BLaER1 treated with 17β-estradiol and CSF1 and Interleukin-3, amounts not matched to agents 10 nM and 100 nM (cell line): Measurements from ENCODE around the gene ARL5C.

Source experiments
- H3K27ac ChIP-seq, 11 experiments: shearing (Covaris generic); formaldehyde crosslinking; 2 replicates each; pipeline ENCODE4 v1.8.1; 2022
- H3K27me3 ChIP-seq, 11 experiments: shearing (Covaris generic); formaldehyde crosslinking; 2 replicates each; pipeline ENCODE4 v1.8.1; 2022
- H3K36me3 ChIP-seq, 11 experiments: shearing (Covaris generic); formaldehyde crosslinking; 2 replicates each; pipeline ENCODE4 v1.8.1; 2022
- H3K4me1 ChIP-seq, 10 experiments: shearing (Covaris generic); formaldehyde crosslinking; 2 replicates each; pipeline ENCODE4 v1.8.1; 2022
- H3K4me2 ChIP-seq, 11 experiments: shearing (Covaris generic); formaldehyde crosslinking; 2 replicates each; pipeline ENCODE4 v1.8.1; 2022
- H3K4me3 ChIP-seq, 10 experiments: shearing (Covaris generic); formaldehyde crosslinking; 2 replicates each; pipeline ENCODE4 v1.8.1; 2022
- H3K9ac ChIP-seq, 11 experiments: shearing (Covaris generic); formaldehyde crosslinking; 2 replicates each; pipeline ENCODE4 v1.8.1; 2022
- H3K9me3 ChIP-seq, 11 experiments: shearing (Covaris generic); formaldehyde crosslinking; replicated peaks in 1 of 11; 2 replicates each; pipeline ENCODE4 v1.8.1; 2022
- H4K20me1 ChIP-seq, 11 experiments: shearing (Covaris generic); formaldehyde crosslinking; 2 replicates each; pipeline ENCODE4 v1.8.1; 2022
- Cebpa-rat ChIP-seq, 11 experiments: shearing (Covaris generic); IDR thresholded peaks; 2 replicates each; pipeline ENCODE4 v1.8.1; 2022

The ARL5C gene

DNA sequence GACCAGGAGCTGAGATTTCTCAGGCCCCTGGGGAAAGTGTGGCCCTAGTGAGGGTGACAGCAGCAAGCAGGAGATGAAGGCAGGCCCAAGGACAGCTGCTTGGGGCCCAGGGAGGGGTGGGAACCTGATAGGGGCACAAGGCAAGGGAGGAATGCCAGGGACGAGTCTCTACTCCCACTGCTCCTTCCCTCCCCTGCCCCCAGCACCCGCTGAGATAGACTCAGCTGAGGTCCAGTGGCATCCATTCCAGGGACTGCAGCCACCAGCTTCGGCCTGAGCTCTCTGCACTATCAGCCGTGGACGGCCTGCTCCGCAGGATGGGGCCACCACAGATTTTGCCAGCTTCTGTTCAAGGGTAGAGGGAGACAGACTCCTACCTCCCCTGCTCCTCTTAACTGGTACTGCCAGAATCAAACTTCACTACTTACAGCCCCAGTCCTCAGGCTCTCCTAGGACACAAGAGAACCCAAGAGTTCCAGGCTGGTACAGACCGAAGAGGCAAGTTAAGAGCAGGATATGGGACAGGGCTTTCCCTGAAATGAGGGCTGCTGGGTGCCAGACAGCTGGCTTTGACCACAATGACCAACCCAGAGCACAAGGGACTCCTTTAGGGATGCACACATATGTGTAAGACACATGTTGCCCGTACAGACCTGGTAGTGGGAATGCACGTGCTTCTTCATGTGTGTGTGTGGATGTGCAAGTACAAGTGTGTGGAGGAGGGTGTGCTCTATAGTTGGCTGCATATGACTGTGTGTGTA, 26.0 kb upstream of the ARL5C start:
- Histone ChIP-seq H3K4me2 (no peak overlapping the region), H3K27ac (peak overlapping the region in 1 of 11 experiments; percentile 3; a peak in 1 of 22 replicates)

DNA sequence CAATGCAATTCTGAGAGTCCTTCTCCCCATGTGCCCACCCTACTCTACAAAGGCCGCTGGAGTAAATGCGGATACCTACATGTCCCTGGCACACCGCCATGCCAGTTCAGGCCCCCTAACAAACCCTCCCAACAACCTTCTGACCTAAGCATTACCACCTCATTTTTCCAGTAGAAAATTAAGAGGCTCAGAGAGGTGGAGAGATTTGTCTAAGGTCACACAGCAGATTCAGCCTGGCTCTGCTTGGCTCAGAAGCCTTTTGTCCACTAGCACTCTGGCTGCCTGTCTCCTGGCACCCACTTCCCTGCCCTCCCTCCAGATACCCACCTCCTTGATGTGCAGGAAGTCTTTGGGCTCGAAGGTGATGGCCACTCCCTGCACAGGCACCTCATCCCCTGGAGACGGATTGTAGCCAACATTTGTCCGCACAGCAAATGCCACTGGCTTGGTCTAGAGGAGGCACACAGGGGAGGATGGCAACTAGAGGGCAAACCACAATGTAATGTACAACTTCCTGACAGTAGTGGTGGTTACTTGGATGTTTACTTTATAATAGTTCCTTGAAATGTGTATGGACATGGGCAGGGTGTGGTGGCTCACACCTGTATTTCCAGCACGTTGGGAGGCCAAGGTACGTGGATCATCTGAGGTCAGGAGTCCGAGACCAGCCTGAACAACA, 21.3 kb upstream of the ARL5C start:
- no peak overlapping the region for H3K27ac ChIP-seq
- H3K4me3 ChIP-seq: no peak overlapping the region
- peaks cover 0 to 68% (median 9%) of the 10 kb centered on the region in 11 experiments; a peak in 13 of 22 replicates for H4K20me1 ChIP-seq
- no peaks in the 10 kb centered on the region for H3K9me3 ChIP-seq
- TF ChIP-seq Cebpa-rat (IDR thresholded peaks at IDR 0.05): no peak
- H3K9ac ChIP-seq: no peak overlapping the region
- H3K36me3 ChIP-seq: peaks cover 92 to 99% (median 97%) of the 10 kb centered on the region in 11 experiments
- peak overlapping the region in 1 of 11 experiments; percentile 36; a peak in 1 of 22 replicates for H3K4me2 ChIP-seq
- peaks cover 0 to 6% (median 0%) of the 10 kb centered on the region in 10 experiments; a peak in 3 of 20 replicates for H3K4me1 ChIP-seq
- H3K27me3 ChIP-seq: no peaks in the 10 kb centered on the region

More for the DNA sequence above, 26.0 kb upstream of the ARL5C start:
- TF ChIP-seq Cebpa-rat (IDR thresholded peaks at IDR 0.05): no peak
- Histone ChIP-seq H3K9ac (peak overlapping the region in 3 of 11 experiments; percentile 9 to 37 (median 22); a peak in 2 of 22 replicates), H3K9me3 (no peaks in the 10 kb centered on the region), H3K4me1 (peaks cover 28 to 45% (median 37%) of the 10 kb centered on the region in 10 experiments), H3K27me3 (no peaks in the 10 kb centered on the region), H3K4me3 (no peak overlapping the region), H3K36me3 (peaks cover 64 to 74% (median 73%) of the 10 kb centered on the region in 11 experiments), H4K20me1 (peaks cover 0 to 74% (median 40%) of the 10 kb centered on the region in 11 experiments; a peak in 19 of 22 replicates)

DNA sequence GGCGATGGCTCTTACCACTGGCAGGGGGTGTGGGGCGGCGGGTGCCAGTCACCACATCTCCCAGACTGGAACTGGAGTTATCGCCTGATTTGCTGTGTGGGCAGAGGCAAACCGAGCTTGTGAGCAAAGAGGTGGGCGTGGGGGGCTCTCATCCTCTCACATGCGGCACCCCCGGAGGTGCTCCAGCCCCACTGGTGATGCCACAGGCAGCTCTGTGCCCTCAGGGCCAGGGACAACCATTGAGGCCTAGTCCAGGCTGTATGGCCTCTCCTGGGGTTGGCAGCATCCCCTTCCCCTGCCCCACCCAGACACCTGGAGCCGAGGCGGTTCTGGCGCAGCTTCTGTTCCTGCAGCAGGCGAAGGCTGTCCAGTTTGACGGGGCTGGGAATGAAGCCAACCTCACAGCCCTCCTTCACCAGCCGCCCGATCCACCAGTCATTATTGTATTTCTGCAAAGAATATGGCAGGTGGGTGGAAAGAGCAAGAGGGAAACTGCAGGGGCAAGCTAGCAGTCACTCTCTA, 20.6 kb upstream of the ARL5C start:
- Histone ChIP-seq H3K4me2 (no peak overlapping the region), H4K20me1 (peaks cover 0 to 63% (median 3%) of the 10 kb centered on the region in 11 experiments; a peak in 12 of 22 replicates), H3K4me1 (peaks cover 0 to 6% (median 0%) of the 10 kb centered on the region in 10 experiments; a peak in 3 of 20 replicates), H3K9me3 (no peaks in the 10 kb centered on the region), H3K27ac (no peak overlapping the region), H3K9ac (no peak overlapping the region), H3K4me3 (no peak overlapping the region), H3K36me3 (peaks cover 92 to 99% (median 97%) of the 10 kb centered on the region in 11 experiments), H3K27me3 (no peaks in the 10 kb centered on the region)
- TF ChIP-seq Cebpa-rat (IDR thresholded peaks at IDR 0.05): no peak

DNA sequence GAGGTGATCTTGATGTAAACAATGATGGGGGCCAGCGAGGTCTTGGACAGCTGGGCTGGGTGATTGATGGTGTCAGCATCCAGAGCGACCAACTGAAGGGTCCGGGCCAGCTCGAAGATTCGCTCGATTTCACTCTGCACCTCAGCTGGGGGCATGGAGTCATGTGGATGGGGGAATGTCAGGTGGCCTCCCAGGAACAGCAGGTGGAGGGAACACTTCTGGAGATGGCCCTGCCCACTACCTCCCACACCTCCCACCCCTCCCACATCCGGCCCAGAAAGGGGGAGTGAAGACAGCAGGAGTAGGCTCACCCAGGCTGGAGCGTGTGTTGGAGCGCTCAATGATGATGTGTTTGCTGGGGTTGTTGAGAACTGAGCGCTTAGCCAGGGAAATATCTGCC, 17.8 kb upstream of the ARL5C start:
- Histone ChIP-seq H4K20me1 (peaks cover 0 to 61% (median 0%) of the 10 kb centered on the region in 11 experiments; a peak in 8 of 22 replicates), H3K4me3 (no peak overlapping the region), H3K9me3 (no peaks in the 10 kb centered on the region), H3K36me3 (peaks cover 89 to 99% (median 94%) of the 10 kb centered on the region in 11 experiments), H3K27me3 (no peaks in the 10 kb centered on the region), H3K4me1 (peaks cover 0 to 6% (median 0%) of the 10 kb centered on the region in 10 experiments; a peak in 3 of 20 replicates), H3K4me2 (no peak overlapping the region), H3K9ac (no peak overlapping the region), H3K27ac (no peak overlapping the region)
- no peak for TF ChIP-seq Cebpa-rat (IDR thresholded peaks at IDR 0.05)

DNA sequence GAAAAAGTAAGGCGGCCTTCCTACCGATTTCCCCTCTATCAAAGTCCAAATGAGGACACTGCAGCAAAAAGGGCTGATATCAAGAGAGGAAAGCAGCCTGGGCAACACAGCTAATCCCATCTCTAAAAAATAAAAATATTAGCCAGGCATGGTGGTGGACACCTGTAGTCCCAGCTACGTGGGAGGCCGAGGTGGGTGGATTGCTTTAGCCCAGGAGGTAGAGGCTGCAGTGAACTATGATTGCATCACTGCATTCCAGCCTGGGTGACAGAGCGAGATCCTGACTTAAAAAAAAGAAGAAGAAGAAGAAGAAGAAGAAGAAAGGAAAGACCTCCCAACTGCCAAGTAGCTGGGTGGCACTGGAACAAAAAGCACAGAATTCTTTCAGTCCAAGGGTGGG, 17.1 kb upstream of the ARL5C start:
- peaks cover 89 to 99% (median 93%) of the 10 kb centered on the region in 11 experiments for H3K36me3 ChIP-seq
- H4K20me1 ChIP-seq: peaks cover 0 to 62% (median 0%) of the 10 kb centered on the region in 11 experiments; a peak in 8 of 22 replicates
- no peaks in the 10 kb centered on the region for H3K27me3 ChIP-seq
- H3K9me3 ChIP-seq: no peaks in the 10 kb centered on the region
- peaks cover 0 to 6% (median 0%) of the 10 kb centered on the region in 10 experiments; a peak in 3 of 20 replicates for H3K4me1 ChIP-seq
- no peak overlapping the region for H3K9ac ChIP-seq
- H3K4me3 ChIP-seq: no peak overlapping the region
- H3K27ac ChIP-seq: no peak overlapping the region
- H3K4me2 ChIP-seq: no peak overlapping the region
- peak in 1 of 11 experiments; percentile 21; a peak in 1 of 22 replicates for TF ChIP-seq Cebpa-rat (IDR thresholded peaks at IDR 0.05)

DNA sequence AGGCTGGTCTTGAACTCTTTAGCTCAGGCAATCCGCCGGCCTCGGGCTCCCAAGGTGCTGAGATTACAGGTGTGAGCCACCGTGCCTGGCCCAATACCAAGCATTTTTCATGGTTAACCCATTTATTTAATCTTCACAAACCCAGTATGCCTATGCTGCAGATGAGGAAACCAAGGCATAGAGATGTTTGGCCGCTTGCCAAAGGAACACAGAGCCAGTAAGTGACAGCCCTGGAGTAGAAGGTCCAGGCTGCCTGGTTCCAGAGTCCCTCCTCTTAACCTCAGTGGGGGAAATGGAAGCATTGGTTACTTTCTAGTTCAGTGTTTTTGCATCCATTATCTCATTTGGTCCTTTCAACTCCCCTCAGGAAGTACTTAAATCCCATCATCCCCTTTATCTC, 15.3 kb upstream of the ARL5C start:
- H3K4me2 ChIP-seq: no peak overlapping the region
- peaks cover 0 to 62% (median 2%) of the 10 kb centered on the region in 11 experiments; a peak in 10 of 22 replicates for H4K20me1 ChIP-seq
- no peak overlapping the region for H3K9ac ChIP-seq
- H3K36me3 ChIP-seq: peaks cover 88 to 99% (median 93%) of the 10 kb centered on the region in 11 experiments
- no peak for TF ChIP-seq Cebpa-rat (IDR thresholded peaks at IDR 0.05)
- H3K4me1 ChIP-seq: peaks cover 0 to 10% (median 9%) of the 10 kb centered on the region in 10 experiments; a peak in 18 of 20 replicates
- H3K4me3 ChIP-seq: no peak overlapping the region
- H3K9me3 ChIP-seq: 0 out of 22 replicates have a peak, but pooled peaks cover 0 to 5% (median 0%) of the 10 kb centered on the region in 11 experiments
- H3K27me3 ChIP-seq: peaks cover 0 to 4% (median 0%) of the 10 kb centered on the region in 11 experiments; a peak in 2 of 22 replicates
- no peak overlapping the region for H3K27ac ChIP-seq

DNA sequence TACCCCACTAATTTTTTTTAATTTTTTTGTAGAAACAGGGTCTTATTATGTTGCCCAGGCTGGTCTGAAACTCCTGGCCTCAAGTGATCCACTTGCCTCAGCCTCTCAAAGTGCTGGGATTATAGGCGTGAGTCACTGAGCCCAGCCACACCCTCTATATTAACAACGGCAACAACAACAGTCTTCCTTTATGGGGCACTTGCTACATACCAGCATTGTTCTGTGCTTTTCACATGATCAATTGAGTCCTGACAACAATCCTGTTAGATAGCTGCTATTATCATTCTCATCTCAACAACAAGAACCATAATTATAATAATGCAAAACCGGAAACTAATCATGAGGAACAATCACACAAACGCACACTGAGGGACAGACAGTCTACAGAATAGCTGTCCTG, 12.6 kb upstream of the ARL5C start:
- Histone ChIP-seq H3K4me3 (no peak overlapping the region), H3K9me3 (0 out of 22 replicates have a peak, but pooled peaks cover 0 to 5% (median 0%) of the 10 kb centered on the region in 11 experiments), H3K27me3 (peaks cover 0 to 10% (median 0%) of the 10 kb centered on the region in 11 experiments; a peak in 4 of 22 replicates), H3K4me1 (peaks cover 24 to 37% (median 36%) of the 10 kb centered on the region in 10 experiments), H3K36me3 (peaks cover 64 to 82% (median 73%) of the 10 kb centered on the region in 11 experiments), H3K27ac (no peak overlapping the region), H3K9ac (no peak overlapping the region), H4K20me1 (peaks cover 0 to 69% (median 14%) of the 10 kb centered on the region in 11 experiments; a peak in 14 of 22 replicates), H3K4me2 (no peak overlapping the region)
- TF ChIP-seq Cebpa-rat (IDR thresholded peaks at IDR 0.05): no peak

DNA sequence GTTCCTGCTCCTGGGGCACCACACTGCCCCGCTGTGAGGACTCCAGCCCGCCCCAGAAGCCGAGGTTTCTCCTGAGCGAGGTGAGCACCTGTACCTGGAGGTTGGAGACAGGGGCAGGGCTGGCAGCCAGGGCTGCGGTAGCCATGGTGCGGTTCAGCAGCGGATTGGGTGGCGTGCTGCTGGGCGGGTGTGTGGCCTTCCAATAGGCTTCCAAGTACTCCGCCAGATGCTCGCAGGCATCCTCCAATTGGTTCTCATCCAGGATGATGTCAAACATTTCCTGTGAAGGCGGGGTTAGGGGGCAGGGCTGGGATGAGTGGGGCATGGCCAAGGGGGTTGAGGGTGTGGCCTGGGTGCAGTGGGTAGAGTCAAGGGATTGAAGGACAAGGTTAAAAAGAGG, 11.3 kb upstream of the ARL5C start:
- Histone ChIP-seq H3K27ac (peak overlapping the region in 1 of 11 experiments; percentile 85; a peak in 1 of 22 replicates), H3K4me3 (no peak overlapping the region), H3K36me3 (peaks cover 51 to 71% (median 60%) of the 10 kb centered on the region in 11 experiments), H3K9me3 (0 out of 22 replicates have a peak, but pooled peaks cover 0 to 5% (median 0%) of the 10 kb centered on the region in 11 experiments), H3K9ac (no peak overlapping the region), H3K27me3 (peaks cover 0 to 20% (median 0%) of the 10 kb centered on the region in 11 experiments; a peak in 5 of 22 replicates), H4K20me1 (peaks cover 0 to 69% (median 12%) of the 10 kb centered on the region in 11 experiments; a peak in 13 of 22 replicates), H3K4me2 (peak overlapping the region in 2 of 11 experiments; percentile 94 to 95; a peak in 1 of 22 replicates), H3K4me1 (peaks cover 24 to 50% (median 49%) of the 10 kb centered on the region in 10 experiments)
- no peak for TF ChIP-seq Cebpa-rat (IDR thresholded peaks at IDR 0.05)
